ENCODE results near the gene NISCH. TPM values are rescaled to one million over a fixed set of nuclear protein-coding genes. Genes with fewer than 3 reads are reported as not detected.

The NISCH gene
- total RNA-seq, result 87.9 and 109 TPM in 2 replicates

GRCh38 chr3:52455283-52456168 is at the start of gene NISCH:
TSS of gene NISCH (plus strand) at chr3:52455604. CDS start at chr3:52455642, 38 bp downstream.

GRCh38 chr3:52444860-52445793 is 10.3 kb upstream of the NISCH start, which contains the start of gene SEMA3G:
TSS of gene SEMA3G (minus strand) at chr3:52445103. CDS start at chr3:52445027, 76 bp downstream.

GRCh38 chr3:52453496-52454249 is 1.7 kb upstream of the NISCH start, which contains the start of gene TNNC1:
TSS of gene TNNC1 (minus strand) at chr3:52454041. CDS start at chr3:52454015, 26 bp downstream.

GRCh38 chr3:52494886-52495495 is 39.6 kb downstream of the NISCH start, which contains the start of gene STAB1:
TSS of gene STAB1 (plus strand) at chr3:52495338. CDS start at chr3:52495414, 76 bp downstream.

GRCh38 chr3:52533623-52534280 is 78.3 kb downstream of the NISCH start, which contains the start of gene NT5DC2:
TSS of gene NT5DC2 (minus strand) at chr3:52533857. CDS start at chr3:52533737, 120 bp downstream.

GRCh38 chr3:52536369-52537164 is 81.2 kb downstream of the NISCH start, which contains the start of gene UQCC5:
TSS of gene UQCC5 (plus strand) at chr3:52536605. CDS start at chr3:52536756, 151 bp downstream.

Other genes with a start within 250 kb of the NISCH start
- under 0.01 and 0.23 TPM in 2 replicates for gene TLR9, start 230.0 kb upstream of the NISCH start, total RNA-seq
- gene TWF2, start 216.4 kb upstream of the NISCH start, total RNA-seq, result 56.5 and 72.7 TPM in 2 replicates
- gene PPM1M, start 209.8 kb upstream of the NISCH start, total RNA-seq, result 28.5 and 28.8 TPM in 2 replicates
- gene WDR82, start 177.0 kb upstream of the NISCH start, total RNA-seq, result 85.0 and 91.9 TPM in 2 replicates
- gene GLYCTK, start 167.8 kb upstream of the NISCH start, total RNA-seq, result 4.7 and 5.3 TPM in 2 replicates
- gene DNAH1, start 139.3 kb upstream of the NISCH start, total RNA-seq, result 4.2 and 5.5 TPM in 2 replicates
- gene BAP1, start 45.6 kb upstream of the NISCH start, total RNA-seq, result 47.4 and 64.7 TPM in 2 replicates
- 3.5 and 3.8 TPM in 2 replicates for gene PHF7, start 44.9 kb upstream of the NISCH start, total RNA-seq
- 0.03 and 0.13 TPM in 2 replicates for gene SEMA3G, start 10.5 kb upstream of the NISCH start, total RNA-seq
- 0.23 and 2.6 TPM in 2 replicates for gene TNNC1, start 1.6 kb upstream of the NISCH start, total RNA-seq
- 0.50 and 0.59 TPM in 2 replicates for gene STAB1, start 39.7 kb downstream of the NISCH start, total RNA-seq
- 117 and 122 TPM in 2 replicates for gene NT5DC2, start 78.3 kb downstream of the NISCH start, total RNA-seq
- gene UQCC5, start 81.0 kb downstream of the NISCH start, total RNA-seq, result 3.1 and 6.5 TPM in 2 replicates
- 81.0 and 91.2 TPM in 2 replicates for gene PBRM1, start 230.3 kb downstream of the NISCH start, total RNA-seq
- 74.9 and 78.8 TPM in 2 replicates for gene GNL3, start 230.4 kb downstream of the NISCH start, total RNA-seq

All from smooth muscle cell of the pulmonary artery (primary cell).